ENCODE measurements around the gene BMAL2. TPM values are rescaled to one million over a fixed set of nuclear protein-coding genes. Genes with fewer than 3 reads are reported as not detected.

Gene BMAL2, protein sequence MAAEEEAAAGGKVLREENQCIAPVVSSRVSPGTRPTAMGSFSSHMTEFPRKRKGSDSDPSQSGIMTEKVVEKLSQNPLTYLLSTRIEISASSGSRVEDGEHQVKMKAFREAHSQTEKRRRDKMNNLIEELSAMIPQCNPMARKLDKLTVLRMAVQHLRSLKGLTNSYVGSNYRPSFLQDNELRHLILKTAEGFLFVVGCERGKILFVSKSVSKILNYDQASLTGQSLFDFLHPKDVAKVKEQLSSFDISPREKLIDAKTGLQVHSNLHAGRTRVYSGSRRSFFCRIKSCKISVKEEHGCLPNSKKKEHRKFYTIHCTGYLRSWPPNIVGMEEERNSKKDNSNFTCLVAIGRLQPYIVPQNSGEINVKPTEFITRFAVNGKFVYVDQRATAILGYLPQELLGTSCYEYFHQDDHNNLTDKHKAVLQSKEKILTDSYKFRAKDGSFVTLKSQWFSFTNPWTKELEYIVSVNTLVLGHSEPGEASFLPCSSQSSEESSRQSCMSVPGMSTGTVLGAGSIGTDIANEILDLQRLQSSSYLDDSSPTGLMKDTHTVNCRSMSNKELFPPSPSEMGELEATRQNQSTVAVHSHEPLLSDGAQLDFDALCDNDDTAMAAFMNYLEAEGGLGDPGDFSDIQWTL
- total RNA-seq: 10 to 100 TPM; 12.0 to 19.9 TPM

- H3K4me3 Mint-ChIP-seq: peak within 1 kb of the TSS; percentile 90
- H3K36me3 Mint-ChIP-seq (ENCODE audit: low read depth): peaks cover 5% of the 10 kb centered on the region
- H3K4me1 Mint-ChIP-seq: peaks cover 38% of the 10 kb centered on the region
- peak within 1 kb of the TSS; percentile 93 for H3K27ac Mint-ChIP-seq
- peaks cover 19% of the 10 kb centered on the region for H3K27me3 Mint-ChIP-seq
- ATAC-seq (replicated peaks): peak; percentile 33
- H3K9me3 Mint-ChIP-seq: no peaks in the 10 kb centered on the region
Measured at GRCh38 chr12:27332714-27333402, at the start of gene BMAL2. Gene BMAL2, plus strand, starts transcription at chr12:27332836. Its CDS starts 237 bp downstream, at chr12:27333073.

DNA sequence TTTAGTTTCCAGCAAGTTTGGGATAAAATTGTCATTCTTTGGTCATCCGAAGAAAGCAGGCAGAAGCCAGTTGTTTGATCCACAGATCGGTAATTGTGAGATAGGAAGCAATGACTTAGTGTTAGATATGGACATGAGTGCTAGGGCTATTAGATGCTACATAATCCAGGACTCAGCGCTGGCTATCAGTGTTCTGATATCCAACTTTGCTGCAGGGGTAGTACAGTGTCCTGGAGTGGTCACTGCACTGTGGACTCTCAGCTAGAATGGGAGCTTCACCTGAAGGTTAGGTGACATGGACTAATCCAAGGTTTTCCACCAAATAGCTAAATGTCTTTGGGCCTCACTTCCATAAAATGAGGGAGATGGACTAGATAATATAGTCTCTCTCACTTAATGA lies 48.6 kb upstream of the BMAL2 start:
- no peak overlapping the region for H3K27ac Mint-ChIP-seq
- H3K4me3 Mint-ChIP-seq: no peak overlapping the region
- H3K36me3 Mint-ChIP-seq (ENCODE audit: low read depth): no peaks in the 10 kb centered on the region
- H3K9me3 Mint-ChIP-seq: no peaks in the 10 kb centered on the region
- no peaks in the 10 kb centered on the region for H3K4me1 Mint-ChIP-seq
- no peaks in the 10 kb centered on the region for H3K27me3 Mint-ChIP-seq
- ATAC-seq (replicated peaks): no peak

DNA sequence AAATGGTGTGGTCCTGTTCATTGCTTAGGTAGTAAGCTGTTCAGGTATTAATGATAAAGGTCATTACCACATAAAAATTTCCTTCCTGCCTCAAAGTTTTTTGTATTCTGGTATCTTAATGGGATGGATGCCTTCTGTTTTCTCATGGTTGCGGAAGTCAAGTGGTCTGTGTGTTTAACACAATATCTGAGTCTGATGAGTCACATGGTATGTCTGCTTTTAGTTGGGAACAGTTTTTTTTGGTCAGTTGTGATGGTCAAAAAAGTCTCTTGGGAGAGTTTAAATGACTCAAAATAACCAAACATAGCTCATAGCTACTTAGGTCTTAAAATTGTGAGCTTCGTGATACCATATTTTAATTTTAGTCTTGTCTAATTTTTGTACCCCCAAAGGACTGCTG lies 47.9 kb upstream of the BMAL2 start:
- no peak overlapping the region for H3K4me3 Mint-ChIP-seq
- no peaks in the 10 kb centered on the region for H3K4me1 Mint-ChIP-seq
- no peak for ATAC-seq (replicated peaks)
- no peak overlapping the region for H3K27ac Mint-ChIP-seq
- no peaks in the 10 kb centered on the region for H3K36me3 Mint-ChIP-seq (ENCODE audit: low read depth)
- H3K27me3 Mint-ChIP-seq: no peaks in the 10 kb centered on the region
- no peaks in the 10 kb centered on the region for H3K9me3 Mint-ChIP-seq

DNA sequence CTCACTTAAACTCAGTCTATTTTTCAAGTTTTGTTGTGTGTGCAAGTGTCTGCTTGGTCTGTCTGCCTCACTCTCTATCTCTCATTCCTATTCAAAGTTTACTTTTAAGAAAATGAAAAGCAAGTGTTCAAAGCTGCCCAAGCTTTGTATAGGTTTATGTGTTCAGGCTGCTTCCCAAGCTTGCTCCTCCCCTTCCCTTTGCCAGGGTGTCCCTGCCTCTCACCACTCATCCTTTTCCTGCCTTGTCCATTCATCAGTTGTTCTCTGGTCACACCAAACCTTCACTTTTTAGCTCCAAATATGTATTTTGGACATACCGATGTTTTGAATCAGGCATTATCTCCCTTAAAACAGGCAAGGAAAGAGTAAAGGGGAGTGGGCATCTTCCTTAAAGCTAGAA lies 47.2 kb upstream of the BMAL2 start:
- H3K27me3 Mint-ChIP-seq: no peaks in the 10 kb centered on the region
- H3K36me3 Mint-ChIP-seq (ENCODE audit: low read depth): no peaks in the 10 kb centered on the region
- no peaks in the 10 kb centered on the region for H3K4me1 Mint-ChIP-seq
- H3K9me3 Mint-ChIP-seq: no peaks in the 10 kb centered on the region
- ATAC-seq (replicated peaks): no peak
- no peak overlapping the region for H3K4me3 Mint-ChIP-seq
- H3K27ac Mint-ChIP-seq: peak overlapping the region; percentile 26

DNA sequence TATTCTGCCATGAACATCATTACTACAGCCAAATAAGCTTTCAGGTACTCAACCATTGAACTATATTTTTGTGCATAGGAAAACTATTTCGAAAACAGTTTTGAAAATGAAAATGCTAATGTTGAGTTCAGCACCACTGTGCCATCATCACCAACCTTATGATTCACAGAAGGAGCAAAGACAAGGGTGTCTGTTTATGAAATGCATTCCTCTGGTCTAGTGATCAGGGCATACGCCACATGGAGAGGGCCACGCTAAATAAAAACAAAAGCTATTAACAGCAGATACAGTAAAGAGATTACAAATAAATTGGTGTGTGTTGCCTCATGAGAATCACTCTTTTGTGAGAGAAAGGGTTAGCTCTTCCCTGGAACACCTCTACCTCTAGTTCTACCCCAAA lies 43.2 kb upstream of the BMAL2 start:
- no peak overlapping the region for H3K4me3 Mint-ChIP-seq
- no peaks in the 10 kb centered on the region for H3K4me1 Mint-ChIP-seq

GRCh38 chr12:27290501-27291168 lies 42.0 kb upstream of the BMAL2 start:
- no peak overlapping the region for H3K4me3 Mint-ChIP-seq

More for the DNA sequence above, 43.2 kb upstream of the BMAL2 start:
- Mint-ChIP-seq H3K36me3 (ENCODE audit: low read depth) (no peaks in the 10 kb centered on the region), H3K27me3 (no peaks in the 10 kb centered on the region), H3K9me3 (no peaks in the 10 kb centered on the region), H3K27ac (no peak overlapping the region)
- no peak for ATAC-seq (replicated peaks)

DNA sequence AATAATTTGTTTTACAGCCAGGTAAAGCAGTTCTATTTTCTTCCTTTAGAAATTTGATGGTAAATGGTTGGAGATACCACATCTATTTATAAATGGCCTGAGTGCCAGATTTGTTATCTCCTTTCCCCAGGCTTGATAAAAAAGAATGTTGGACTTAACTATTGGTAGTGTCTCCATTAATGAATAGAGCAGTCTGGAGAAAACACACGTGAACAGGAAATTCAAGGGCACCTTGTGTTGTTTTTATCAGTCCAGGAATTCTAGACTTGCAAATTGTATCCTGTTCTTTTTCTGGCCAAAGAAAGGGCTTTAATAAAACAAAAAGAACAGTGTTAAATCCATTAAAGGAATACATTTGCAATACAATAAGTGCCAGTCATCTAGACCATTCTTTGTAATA lies 40.8 kb upstream of the BMAL2 start:
- no peaks in the 10 kb centered on the region for H3K27me3 Mint-ChIP-seq

More at GRCh38 chr12:27290501-27291168, 42.0 kb upstream of the BMAL2 start:
- no peaks in the 10 kb centered on the region for H3K27me3 Mint-ChIP-seq
- peaks cover 2% of the 10 kb centered on the region for H3K4me1 Mint-ChIP-seq
- no peaks in the 10 kb centered on the region for H3K36me3 Mint-ChIP-seq (ENCODE audit: low read depth)
- no peak for ATAC-seq (replicated peaks)
- no peak overlapping the region for H3K27ac Mint-ChIP-seq
- no peaks in the 10 kb centered on the region for H3K9me3 Mint-ChIP-seq

GRCh38 chr12:27292718-27293117 lies 39.9 kb upstream of the BMAL2 start:
- H3K36me3 Mint-ChIP-seq (ENCODE audit: low read depth): peaks cover 4% of the 10 kb centered on the region
- no peak overlapping the region for H3K4me3 Mint-ChIP-seq

More for the DNA sequence above, 40.8 kb upstream of the BMAL2 start:
- no peaks in the 10 kb centered on the region for H3K36me3 Mint-ChIP-seq (ENCODE audit: low read depth)
- H3K27ac Mint-ChIP-seq: no peak overlapping the region
- H3K4me1 Mint-ChIP-seq: peaks cover 5% of the 10 kb centered on the region
- no peak for ATAC-seq (replicated peaks)
- H3K4me3 Mint-ChIP-seq: no peak overlapping the region
- no peaks in the 10 kb centered on the region for H3K9me3 Mint-ChIP-seq

GRCh38 chr12:27293463-27293862 lies 39.2 kb upstream of the BMAL2 start:
- H3K36me3 Mint-ChIP-seq (ENCODE audit: low read depth): peaks cover 11% of the 10 kb centered on the region
- H3K4me1 Mint-ChIP-seq: peaks cover 11% of the 10 kb centered on the region
- H3K27me3 Mint-ChIP-seq: no peaks in the 10 kb centered on the region
- H3K27ac Mint-ChIP-seq: peak overlapping the region; percentile 40
- H3K9me3 Mint-ChIP-seq: no peaks in the 10 kb centered on the region
- ATAC-seq (replicated peaks): no peak
- H3K4me3 Mint-ChIP-seq: no peak overlapping the region

More at GRCh38 chr12:27292718-27293117, 39.9 kb upstream of the BMAL2 start:
- Mint-ChIP-seq H3K27me3 (no peaks in the 10 kb centered on the region), H3K27ac (no peak overlapping the region), H3K9me3 (no peaks in the 10 kb centered on the region), H3K4me1 (peaks cover 9% of the 10 kb centered on the region)
- no peak for ATAC-seq (replicated peaks)

DNA sequence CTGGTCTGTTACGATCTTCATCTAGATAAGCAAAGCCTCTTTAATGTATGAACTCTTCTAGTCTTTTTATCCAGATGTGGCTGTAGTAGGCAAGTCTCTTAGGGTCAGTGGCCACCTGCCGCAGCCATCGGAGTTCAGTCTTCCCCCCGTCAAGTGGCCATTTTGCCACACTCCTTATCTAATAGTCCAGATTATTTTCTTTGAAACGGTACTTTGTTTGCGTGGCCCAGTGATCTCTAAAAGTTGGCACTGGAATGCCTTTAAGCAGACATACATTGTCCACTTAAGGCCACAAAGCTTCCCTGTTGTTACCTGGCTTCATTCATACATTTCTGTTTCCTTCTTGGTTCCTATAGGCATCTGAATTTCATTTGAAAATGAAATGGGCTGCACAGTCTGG lies 36.0 kb upstream of the BMAL2 start:
- Mint-ChIP-seq H3K36me3 (ENCODE audit: low read depth) (peaks cover 35% of the 10 kb centered on the region), H3K27ac (peak overlapping the region; percentile 85), H3K9me3 (no peaks in the 10 kb centered on the region), H3K4me3 (no peak overlapping the region), H3K27me3 (no peaks in the 10 kb centered on the region), H3K4me1 (peaks cover 19% of the 10 kb centered on the region)
- no peak for ATAC-seq (replicated peaks)

GRCh38 chr12:27297566-27297965 lies 35.1 kb upstream of the BMAL2 start:
- no peaks in the 10 kb centered on the region for H3K9me3 Mint-ChIP-seq
- no peak overlapping the region for H3K4me3 Mint-ChIP-seq
- ATAC-seq (replicated peaks): peak; percentile 90
- H3K36me3 Mint-ChIP-seq (ENCODE audit: low read depth): peaks cover 35% of the 10 kb centered on the region
- H3K4me1 Mint-ChIP-seq: peaks cover 19% of the 10 kb centered on the region
- H3K27ac Mint-ChIP-seq: peak overlapping the region; percentile 85
- H3K27me3 Mint-ChIP-seq: no peaks in the 10 kb centered on the region

- ATAC-seq (replicated peaks): no peak
- Mint-ChIP-seq H3K27ac (peak overlapping the region; percentile 85), H3K27me3 (no peaks in the 10 kb centered on the region), H3K4me1 (peaks cover 19% of the 10 kb centered on the region), H3K9me3 (no peaks in the 10 kb centered on the region), H3K36me3 (ENCODE audit: low read depth) (peaks cover 45% of the 10 kb centered on the region), H3K4me3 (no peak overlapping the region)
Measured at GRCh38 chr12:27299102-27299501, 33.5 kb upstream of the BMAL2 start.

GRCh38 chr12:27300226-27300625 lies 32.4 kb upstream of the BMAL2 start:
- Mint-ChIP-seq H3K9me3 (no peaks in the 10 kb centered on the region), H3K36me3 (ENCODE audit: low read depth) (peaks cover 45% of the 10 kb centered on the region)
- no peak for ATAC-seq (replicated peaks)

More at GRCh38 chr12:27300226-27300625, 32.4 kb upstream of the BMAL2 start:
- H3K27me3 Mint-ChIP-seq: no peaks in the 10 kb centered on the region
- peaks cover 19% of the 10 kb centered on the region for H3K4me1 Mint-ChIP-seq
- no peak overlapping the region for H3K4me3 Mint-ChIP-seq
- peak overlapping the region; percentile 16 for H3K27ac Mint-ChIP-seq

Data from activated T-helper 17 cell treated with anti-CD3 and anti-CD28 coated beads, Interleukin-2, amount 50 U/mL, for 72 hours (primary cell).